Measurements from ENCODE around the gene SPAM1. TPM values are rescaled to one million over a fixed set of nuclear protein-coding genes. Genes with fewer than 3 reads are reported as not detected.

The SPAM1 gene, protein sequence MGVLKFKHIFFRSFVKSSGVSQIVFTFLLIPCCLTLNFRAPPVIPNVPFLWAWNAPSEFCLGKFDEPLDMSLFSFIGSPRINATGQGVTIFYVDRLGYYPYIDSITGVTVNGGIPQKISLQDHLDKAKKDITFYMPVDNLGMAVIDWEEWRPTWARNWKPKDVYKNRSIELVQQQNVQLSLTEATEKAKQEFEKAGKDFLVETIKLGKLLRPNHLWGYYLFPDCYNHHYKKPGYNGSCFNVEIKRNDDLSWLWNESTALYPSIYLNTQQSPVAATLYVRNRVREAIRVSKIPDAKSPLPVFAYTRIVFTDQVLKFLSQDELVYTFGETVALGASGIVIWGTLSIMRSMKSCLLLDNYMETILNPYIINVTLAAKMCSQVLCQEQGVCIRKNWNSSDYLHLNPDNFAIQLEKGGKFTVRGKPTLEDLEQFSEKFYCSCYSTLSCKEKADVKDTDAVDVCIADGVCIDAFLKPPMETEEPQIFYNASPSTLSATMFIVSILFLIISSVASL
- not detected for polyA plus RNA-seq (2012; ENCODE audit: insufficient read length, low read depth)

DNA sequence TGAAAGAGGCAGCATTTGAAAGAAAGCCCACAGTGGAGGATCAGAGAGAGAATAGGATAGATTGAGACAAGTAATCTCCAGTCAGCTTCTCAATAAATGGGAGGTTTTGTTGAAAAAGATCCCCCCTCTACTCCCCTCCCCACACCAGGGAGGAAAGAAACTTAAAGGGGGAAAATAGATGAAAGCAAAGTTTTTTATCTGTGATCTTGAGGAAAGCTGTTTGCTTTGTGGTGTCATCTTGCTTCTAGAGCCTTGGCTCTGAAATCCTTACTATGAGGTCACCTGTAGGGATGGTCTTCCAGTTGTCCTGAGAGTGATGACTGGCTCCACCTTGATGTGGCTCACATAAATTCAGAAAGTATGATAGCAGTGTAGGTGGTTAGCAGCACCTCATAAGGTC is at the start of gene SPAM1:
Gene SPAM1, plus strand, starts transcription at position 301 of the 400 bp plus-strand sequence. CDS start 28,330 bp downstream, outside the sequence.
- no peak for TF ChIP-seq TAF1 (IDR thresholded peaks at IDR 0.05; ENCODE audit: borderline replicate concordance, insufficient read depth, low read length)
- no peak for TF ChIP-seq POLR2AphosphoS5 (IDR thresholded peaks at IDR 0.05; ENCODE audit: low read depth, low read length)
- no peak for TF ChIP-seq SIN3A (IDR thresholded peaks at IDR 0.05; ENCODE audit: borderline replicate concordance, insufficient read depth, low read length)
- TF ChIP-seq REST (IDR thresholded peaks at IDR 0.05; ENCODE audit: insufficient read depth in 1 of 2, low read depth in 2 of 2, low read length in 2 of 2), result no peak
- TF ChIP-seq FOXP2 (optimal IDR thresholded peaks at IDR 0.05; ENCODE audit: borderline replicate concordance, extremely low read depth, extremely low read length, insufficient read depth), result no peak

- no peak for TF ChIP-seq TAF1 (IDR thresholded peaks at IDR 0.05; ENCODE audit: borderline replicate concordance, insufficient read depth, low read length)
- no peak for TF ChIP-seq SIN3A (IDR thresholded peaks at IDR 0.05; ENCODE audit: borderline replicate concordance, insufficient read depth, low read length)
- no peak for TF ChIP-seq REST (IDR thresholded peaks at IDR 0.05; ENCODE audit: insufficient read depth in 1 of 2, low read depth in 2 of 2, low read length in 2 of 2)
- no peak for TF ChIP-seq POLR2AphosphoS5 (IDR thresholded peaks at IDR 0.05; ENCODE audit: low read depth, low read length)
- no peak for TF ChIP-seq FOXP2 (optimal IDR thresholded peaks at IDR 0.05; ENCODE audit: borderline replicate concordance, extremely low read depth, extremely low read length, insufficient read depth)
Observed at GRCh38 chr7:123876557-123877256, 48.3 kb upstream of the SPAM1 start.

GRCh38 chr7:123879628-123880027 is 45.4 kb upstream of the SPAM1 start:
- no peak for TF ChIP-seq REST (IDR thresholded peaks at IDR 0.05; ENCODE audit: insufficient read depth in 1 of 2, low read depth in 2 of 2, low read length in 2 of 2)
- no peak for TF ChIP-seq TAF1 (IDR thresholded peaks at IDR 0.05; ENCODE audit: borderline replicate concordance, insufficient read depth, low read length)
- TF ChIP-seq POLR2AphosphoS5 (IDR thresholded peaks at IDR 0.05; ENCODE audit: low read depth, low read length), result no peak
- TF ChIP-seq FOXP2 (optimal IDR thresholded peaks at IDR 0.05; ENCODE audit: borderline replicate concordance, extremely low read depth, extremely low read length, insufficient read depth), result no peak
- no peak for TF ChIP-seq SIN3A (IDR thresholded peaks at IDR 0.05; ENCODE audit: borderline replicate concordance, insufficient read depth, low read length)

DNA sequence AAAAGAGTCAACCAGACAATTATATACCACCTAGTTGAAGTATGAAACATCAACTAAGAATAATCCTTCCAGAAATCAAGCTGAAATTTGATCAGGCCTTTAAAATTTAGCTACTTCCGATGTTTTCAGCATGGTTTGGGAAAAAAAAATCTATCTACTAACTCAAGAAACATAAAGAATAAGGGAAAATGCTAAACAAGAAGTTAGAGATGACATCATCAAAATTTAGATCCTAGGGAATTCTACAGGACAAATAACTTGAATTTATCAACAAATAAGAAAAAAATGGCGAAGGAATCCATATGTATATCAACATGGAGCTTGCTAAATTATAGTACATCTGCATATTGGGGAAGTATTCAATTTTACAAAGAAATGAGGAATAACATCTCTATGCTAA is 43.7 kb upstream of the SPAM1 start:
- TF ChIP-seq TAF1 (IDR thresholded peaks at IDR 0.05; ENCODE audit: borderline replicate concordance, insufficient read depth, low read length) (no peak), FOXP2 (optimal IDR thresholded peaks at IDR 0.05; ENCODE audit: borderline replicate concordance, extremely low read depth, extremely low read length, insufficient read depth) (no peak), REST (IDR thresholded peaks at IDR 0.05; ENCODE audit: insufficient read depth in 1 of 2, low read depth in 2 of 2, low read length in 2 of 2) (no peak)
